Measurements from ENCODE around the gene C2orf49.

Gene C2orf49

DNA sequence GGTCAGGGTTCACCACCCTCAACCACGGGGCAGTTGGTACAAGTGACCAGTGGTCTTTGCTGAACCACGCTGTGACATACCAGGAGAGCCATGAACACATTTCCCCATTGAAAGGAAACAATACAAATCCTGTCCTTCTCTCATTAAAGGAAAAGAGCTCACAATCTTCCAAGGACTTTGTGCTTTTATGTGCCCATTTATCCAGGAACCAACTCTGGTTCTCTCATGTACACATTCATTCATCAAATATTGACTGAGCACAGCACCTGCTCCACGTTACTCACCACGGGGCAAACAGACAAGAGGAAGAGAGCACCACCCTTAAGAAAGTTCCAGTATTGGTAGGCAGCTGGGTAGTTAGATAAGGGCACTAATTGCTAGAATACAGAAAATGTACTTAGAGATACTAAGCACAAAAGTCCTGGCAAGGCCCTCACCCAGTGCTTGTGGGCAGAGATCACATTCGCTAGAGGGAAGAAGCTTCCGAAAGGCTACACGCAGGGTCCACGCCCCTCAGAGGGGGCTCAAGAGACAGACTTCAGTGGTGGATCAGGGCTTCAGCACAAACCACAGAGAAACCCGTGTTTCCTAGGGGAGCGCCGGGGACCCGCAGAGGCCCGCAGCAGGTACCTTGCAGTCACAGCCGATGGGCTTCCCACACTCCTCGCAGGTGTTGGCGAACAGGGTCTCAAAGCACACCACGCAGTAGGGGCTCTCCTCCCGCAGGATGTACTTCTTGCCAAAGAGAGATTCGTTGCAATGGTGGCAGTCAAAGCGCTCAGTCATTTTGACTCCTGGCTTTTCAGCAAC is 48.6 kb downstream of the C2orf49 start:
- Histone ChIP-seq H3K4me3 (ENCODE audit: insufficient read depth in 1 of 2, low read depth in 1 of 2, low read length in 2 of 2) (no peak overlapping the region), H2BK12ac (ENCODE audit: low read length in 2 of 2) (no peak overlapping the region), H3K18ac (ENCODE audit: low read depth in 1 of 2, low read length in 2 of 2) (peak overlapping the region in 1 of 2 experiments; percentile 49), H2BK15ac (ENCODE audit: low read depth, poor library complexity, severe bottlenecking) (no peak overlapping the region), H3K4ac (ENCODE audit: low read depth in 1 of 2, low read length in 2 of 2) (no peak overlapping the region), H2BK5ac (ENCODE audit: low read depth, low read length, poor library complexity, severe bottlenecking) (no peak overlapping the region), H4K91ac (ENCODE audit: low read length) (peak overlapping the region; percentile 45), H2AK5ac (ENCODE audit: low read length, severe bottlenecking) (peak overlapping the region; percentile 40), H3K23ac (ENCODE audit: low read length in 2 of 2) (no peak overlapping the region), H3K4me2 (ENCODE audit: low read length, poor library complexity, severe bottlenecking) (no peak overlapping the region), H3K14ac (ENCODE audit: low read length in 2 of 2) (no peak overlapping the region), H3K9me3 (ENCODE audit: control insufficient read depth, low read length) (no peaks in the 10 kb centered on the region), H2AFZ (ENCODE audit: low read depth, low read length) (no peak overlapping the region), H2BK120ac (ENCODE audit: low read depth, low read length) (no peak overlapping the region), H3K27ac (ENCODE audit: low read length, poor library complexity, severe bottlenecking) (peak overlapping the region; percentile 67), H3K9ac (ENCODE audit: low read length) (no peak overlapping the region), H3K36me3 (ENCODE audit: control insufficient read depth in 1 of 2, insufficient read depth in 2 of 2, low read depth in 1 of 2, low read length in 2 of 2) (peaks cover 38 to 78% of the 10 kb centered on the region in 2 experiments), H3K27me3 (ENCODE audit: control insufficient read depth in 1 of 2, insufficient read depth in 1 of 2, low read length in 2 of 2) (no peaks in the 10 kb centered on the region), H4K8ac (ENCODE audit: low read length) (no peak overlapping the region), H3K79me1 (replicated peaks; ENCODE audit: low read length, poor library complexity, severe bottlenecking) (no peaks in the 10 kb centered on the region), H3K4me1 (ENCODE audit: control insufficient read depth, insufficient read depth, low read depth, low read length) (peaks cover 19% of the 10 kb centered on the region)
- 95% methylated on average over 20 of the region's 20 CpGs for WGBS
- DNase-seq: no peak

GRCh38 chr2:105387225-105387624 is 49.9 kb downstream of the C2orf49 start:
- H4K8ac ChIP-seq (ENCODE audit: low read length): peak overlapping the region; percentile 12
- 86% methylated on average over 4 of the region's 4 CpGs for WGBS
- no peaks in the 10 kb centered on the region for H3K79me1 ChIP-seq (replicated peaks; ENCODE audit: low read length, poor library complexity, severe bottlenecking)

DNA sequence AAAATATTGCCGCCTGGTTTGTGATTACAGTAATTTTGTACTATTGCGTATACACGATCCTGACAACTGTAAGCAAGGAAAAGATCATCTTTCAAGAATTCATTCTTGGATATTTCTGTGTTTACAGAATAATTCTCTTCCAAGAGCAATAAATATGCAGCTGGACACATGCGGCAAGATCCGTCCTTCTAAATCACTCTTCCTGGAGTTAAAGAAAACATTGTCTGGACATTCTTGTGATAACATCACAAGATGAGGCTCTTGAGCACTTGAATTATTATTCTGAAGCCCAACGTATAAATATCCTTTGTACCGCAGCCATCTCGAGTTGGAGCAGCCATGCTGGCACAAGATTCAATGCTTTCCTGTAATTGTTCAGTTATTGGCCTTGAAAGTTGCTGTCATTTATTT is 51.6 kb downstream of the C2orf49 start:
- no peak overlapping the region for H3K14ac ChIP-seq (ENCODE audit: low read length in 2 of 2)
- H2BK12ac ChIP-seq (ENCODE audit: low read length in 2 of 2): no peak overlapping the region
- no peak overlapping the region for H4K91ac ChIP-seq (ENCODE audit: low read length)
- H4K8ac ChIP-seq (ENCODE audit: low read length): no peak overlapping the region
- H3K27me3 ChIP-seq (ENCODE audit: control insufficient read depth in 1 of 2, insufficient read depth in 1 of 2, low read length in 2 of 2): no peaks in the 10 kb centered on the region
- no peak overlapping the region for H3K4me2 ChIP-seq (ENCODE audit: low read length, poor library complexity, severe bottlenecking)
- WGBS: 11% methylated on average over 3 of the region's 8 CpGs
- H3K4ac ChIP-seq (ENCODE audit: low read depth in 1 of 2, low read length in 2 of 2): no peak overlapping the region
- no peak overlapping the region for H2BK15ac ChIP-seq (ENCODE audit: low read depth, poor library complexity, severe bottlenecking)
- no peak overlapping the region for H3K23ac ChIP-seq (ENCODE audit: low read length in 2 of 2)
- peak overlapping the region in 1 of 2 experiments; percentile 16 for H3K4me3 ChIP-seq (ENCODE audit: insufficient read depth in 1 of 2, low read depth in 1 of 2, low read length in 2 of 2)
- H3K18ac ChIP-seq (ENCODE audit: low read depth in 1 of 2, low read length in 2 of 2): no peak overlapping the region
- H2AK5ac ChIP-seq (ENCODE audit: low read length, severe bottlenecking): no peak overlapping the region
- DNase-seq: peak; percentile 88
- peaks cover 29% of the 10 kb centered on the region for H3K4me1 ChIP-seq (ENCODE audit: control insufficient read depth, insufficient read depth, low read depth, low read length)
- H2BK5ac ChIP-seq (ENCODE audit: low read depth, low read length, poor library complexity, severe bottlenecking): no peak overlapping the region
- no peak overlapping the region for H2AFZ ChIP-seq (ENCODE audit: low read depth, low read length)
- H3K27ac ChIP-seq (ENCODE audit: low read length, poor library complexity, severe bottlenecking): peak overlapping the region; percentile 93
- peaks cover 55 to 71% of the 10 kb centered on the region in 2 experiments for H3K36me3 ChIP-seq (ENCODE audit: control insufficient read depth in 1 of 2, insufficient read depth in 2 of 2, low read depth in 1 of 2, low read length in 2 of 2)
- H3K9me3 ChIP-seq (ENCODE audit: control insufficient read depth, low read length): no peaks in the 10 kb centered on the region
- H3K79me1 ChIP-seq (replicated peaks; ENCODE audit: low read length, poor library complexity, severe bottlenecking): no peaks in the 10 kb centered on the region
- H2BK120ac ChIP-seq (ENCODE audit: low read depth, low read length): no peak overlapping the region
- H3K9ac ChIP-seq (ENCODE audit: low read length): peak overlapping the region; percentile 60

More at GRCh38 chr2:105387225-105387624, 49.9 kb downstream of the C2orf49 start:
- Histone ChIP-seq H3K36me3 (ENCODE audit: control insufficient read depth in 1 of 2, insufficient read depth in 2 of 2, low read depth in 1 of 2, low read length in 2 of 2) (peaks cover 46 to 76% of the 10 kb centered on the region in 2 experiments), H3K4ac (ENCODE audit: low read depth in 1 of 2, low read length in 2 of 2) (no peak overlapping the region), H3K4me1 (ENCODE audit: control insufficient read depth, insufficient read depth, low read depth, low read length) (peaks cover 21% of the 10 kb centered on the region), H3K23ac (ENCODE audit: low read length in 2 of 2) (no peak overlapping the region), H2BK120ac (ENCODE audit: low read depth, low read length) (no peak overlapping the region), H3K9me3 (ENCODE audit: control insufficient read depth, low read length) (no peaks in the 10 kb centered on the region), H3K27me3 (ENCODE audit: control insufficient read depth in 1 of 2, insufficient read depth in 1 of 2, low read length in 2 of 2) (no peaks in the 10 kb centered on the region), H2AFZ (ENCODE audit: low read depth, low read length) (no peak overlapping the region), H2BK15ac (ENCODE audit: low read depth, poor library complexity, severe bottlenecking) (no peak overlapping the region), H3K27ac (ENCODE audit: low read length, poor library complexity, severe bottlenecking) (peak overlapping the region; percentile 93), H2BK5ac (ENCODE audit: low read depth, low read length, poor library complexity, severe bottlenecking) (peak overlapping the region; percentile 68), H3K14ac (ENCODE audit: low read length in 2 of 2) (no peak overlapping the region), H3K18ac (ENCODE audit: low read depth in 1 of 2, low read length in 2 of 2) (no peak overlapping the region), H4K91ac (ENCODE audit: low read length) (no peak overlapping the region), H3K4me3 (ENCODE audit: insufficient read depth in 1 of 2, low read depth in 1 of 2, low read length in 2 of 2) (no peak overlapping the region), H3K9ac (ENCODE audit: low read length) (no peak overlapping the region), H2AK5ac (ENCODE audit: low read length, severe bottlenecking) (peak overlapping the region; percentile 5), H2BK12ac (ENCODE audit: low read length in 2 of 2) (peak overlapping the region in 1 of 2 experiments; percentile 50), H3K4me2 (ENCODE audit: low read length, poor library complexity, severe bottlenecking) (no peak overlapping the region)
- no peak for DNase-seq

DNA sequence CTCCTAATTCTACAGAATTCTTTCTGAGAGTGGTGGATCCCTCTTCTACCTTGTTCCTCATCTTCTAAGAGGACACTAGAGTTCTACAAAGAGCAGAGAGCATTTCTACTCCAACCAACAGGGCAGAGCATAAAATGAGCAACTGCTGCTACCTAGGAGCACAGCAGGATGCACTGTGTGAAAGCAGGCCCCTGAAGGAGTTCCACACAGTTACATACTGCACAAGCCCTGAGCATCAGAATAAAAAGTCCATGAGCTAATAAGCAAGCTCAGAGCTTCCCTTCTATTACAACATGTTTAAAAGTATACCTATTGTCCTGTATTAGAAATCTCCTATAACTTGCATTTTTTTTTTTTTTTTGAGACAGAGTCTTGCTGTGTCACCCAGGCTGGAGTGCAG is 53.1 kb downstream of the C2orf49 start:
- H2BK5ac ChIP-seq (ENCODE audit: low read depth, low read length, poor library complexity, severe bottlenecking): no peak overlapping the region
- H2BK120ac ChIP-seq (ENCODE audit: low read depth, low read length): no peak overlapping the region
- H4K8ac ChIP-seq (ENCODE audit: low read length): no peak overlapping the region
- H2BK12ac ChIP-seq (ENCODE audit: low read length in 2 of 2): peak overlapping the region in 1 of 2 experiments; percentile 49
- no peak overlapping the region for H4K91ac ChIP-seq (ENCODE audit: low read length)
- no peaks in the 10 kb centered on the region for H3K27me3 ChIP-seq (ENCODE audit: control insufficient read depth in 1 of 2, insufficient read depth in 1 of 2, low read length in 2 of 2)
- H3K4me1 ChIP-seq (ENCODE audit: control insufficient read depth, insufficient read depth, low read depth, low read length): peaks cover 34% of the 10 kb centered on the region
- H2AFZ ChIP-seq (ENCODE audit: low read depth, low read length): no peak overlapping the region
- H2AK5ac ChIP-seq (ENCODE audit: low read length, severe bottlenecking): peak overlapping the region; percentile 11
- peak overlapping the region in 1 of 2 experiments; percentile 65 for H3K4ac ChIP-seq (ENCODE audit: low read depth in 1 of 2, low read length in 2 of 2)
- no peaks in the 10 kb centered on the region for H3K9me3 ChIP-seq (ENCODE audit: control insufficient read depth, low read length)
- peak overlapping the region; percentile 13 for H3K9ac ChIP-seq (ENCODE audit: low read length)
- peak overlapping the region; percentile 93 for H3K27ac ChIP-seq (ENCODE audit: low read length, poor library complexity, severe bottlenecking)
- H3K4me3 ChIP-seq (ENCODE audit: insufficient read depth in 1 of 2, low read depth in 1 of 2, low read length in 2 of 2): no peak overlapping the region
- no peak overlapping the region for H2BK15ac ChIP-seq (ENCODE audit: low read depth, poor library complexity, severe bottlenecking)
- no peaks in the 10 kb centered on the region for H3K79me1 ChIP-seq (replicated peaks; ENCODE audit: low read length, poor library complexity, severe bottlenecking)
- H3K23ac ChIP-seq (ENCODE audit: low read length in 2 of 2): no peak overlapping the region
- peaks cover 46 to 68% of the 10 kb centered on the region in 2 experiments for H3K36me3 ChIP-seq (ENCODE audit: control insufficient read depth in 1 of 2, insufficient read depth in 2 of 2, low read depth in 1 of 2, low read length in 2 of 2)
- no peak overlapping the region for H3K14ac ChIP-seq (ENCODE audit: low read length in 2 of 2)
- DNase-seq: no peak
- H3K18ac ChIP-seq (ENCODE audit: low read depth in 1 of 2, low read length in 2 of 2): peak overlapping the region; percentile 52 to 82
- no peak overlapping the region for H3K4me2 ChIP-seq (ENCODE audit: low read length, poor library complexity, severe bottlenecking)
